Measurements from ENCODE around the gene DNAJC30.
"Not testable (repeated sequence)": the region's sequence is repeated elsewhere in the genome, so short reads cannot be mapped to it uniquely, and the experiment has no call there.

GRCh38 chr7:73655309-73655708, 27.9 kb downstream of the DNAJC30 start:
- TF ChIP-seq CTCF, POLR2AphosphoS5, EP300, POLR2A (IDR thresholded peaks at IDR 0.05): not testable (repeated sequence)
